Vagina (tissue), 2 donors: ENCODE measurements around the gene KLHL22. TPM values are rescaled to one million over a fixed set of nuclear protein-coding genes. Genes with fewer than 3 reads are reported as not detected.
A peak's percentile ranks its signal among the peaks of the same experiment; 100 is the strongest.
"Not testable (repeated sequence)": the region's sequence is repeated elsewhere in the genome, so short reads cannot be mapped to it uniquely, and the experiment has no call there.

Source experiments
- DNase-seq, 2 donors: peaks; one replicate each; pipeline ENCODE4 v3.0.0-alpha.2; 2017; ENCODE audit errors: extremely low spot score in 2 of 2
- H3K27ac ChIP-seq: fragments of 200-600 bp; sonication (generic); one replicate; pipeline ENCODE4 v1.5.1; 2019
- H3K27me3 ChIP-seq: fragments of 200-600 bp; sonication (generic); one replicate; pipeline ENCODE4 v1.5.1; 2019
- H3K36me3 ChIP-seq, 2 donors: fragments of 200-600 bp; sonication (generic); one replicate each; pipeline ENCODE4 v1.5.1; 2017 to 2019
- H3K4me1 ChIP-seq: fragments of 200-600 bp; sonication (generic); one replicate; pipeline ENCODE4 v1.5.1; 2019
- H3K4me3 ChIP-seq, 2 donors: fragments of 200-600 bp; sonication (generic); 1 replicate in 1 of 2; 2 replicates in 1 of 2; pipeline ENCODE4 v1.5.1; 2016 to 2019
- H3K9me3 ChIP-seq: fragments of 200-600 bp; sonication (generic); one replicate; pipeline ENCODE4 v1.5.1; 2019
- POLR2A ChIP-seq, 2 donors: fragments of 450-650 bp; IDR thresholded peaks; one replicate each; pipeline ENCODE4 v1.6.1; 2017; ENCODE audit warnings: antibody characterized with exemption in 2 of 2, mild to moderate bottlenecking in 2 of 2, moderate library complexity in 2 of 2
- POLR2AphosphoS5 ChIP-seq, 2 donors: sonication (generic); formaldehyde crosslinking; IDR thresholded peaks; one replicate each; pipeline ENCODE4 v1.9.0; 2017; ENCODE audit warnings: antibody characterized with exemption in 2 of 2, mild to moderate bottlenecking in 2 of 2, low read depth in 1 of 2; ENCODE audit not compliant: insufficient read depth in 1 of 2
- intact Hi-C: fragments of 100-400 bp; cut with DNase I; formaldehyde crosslinking; loops from one replicate; pipeline ENCODE4 v1.15.1; 2023
- total RNA-seq: library from RNA; depleted of rRNA; stranded (reverse); fragments of >200 nt; gene quantifications from one replicate; pipeline ENCODE4 v1.2.3, GENCODE V29; 2016
- TF ChIP-seq, protein P1 (sequence below), 3 experiments: fragments of 450-650 bp in 2 of 3; fragments of 200-600 bp in 1 of 3; sonication (generic) in 1 of 3; IDR thresholded peaks; one replicate each; pipeline ENCODE4 v1.5.1; 2017 to 2019; ENCODE audit warnings: antibody characterized with exemption in 3 of 3, mild to moderate bottlenecking in 2 of 3, moderate library complexity in 2 of 3

Gene KLHL22
- total RNA-seq, 1 donor from 2014 or later = 20.1 TPM

DNA sequence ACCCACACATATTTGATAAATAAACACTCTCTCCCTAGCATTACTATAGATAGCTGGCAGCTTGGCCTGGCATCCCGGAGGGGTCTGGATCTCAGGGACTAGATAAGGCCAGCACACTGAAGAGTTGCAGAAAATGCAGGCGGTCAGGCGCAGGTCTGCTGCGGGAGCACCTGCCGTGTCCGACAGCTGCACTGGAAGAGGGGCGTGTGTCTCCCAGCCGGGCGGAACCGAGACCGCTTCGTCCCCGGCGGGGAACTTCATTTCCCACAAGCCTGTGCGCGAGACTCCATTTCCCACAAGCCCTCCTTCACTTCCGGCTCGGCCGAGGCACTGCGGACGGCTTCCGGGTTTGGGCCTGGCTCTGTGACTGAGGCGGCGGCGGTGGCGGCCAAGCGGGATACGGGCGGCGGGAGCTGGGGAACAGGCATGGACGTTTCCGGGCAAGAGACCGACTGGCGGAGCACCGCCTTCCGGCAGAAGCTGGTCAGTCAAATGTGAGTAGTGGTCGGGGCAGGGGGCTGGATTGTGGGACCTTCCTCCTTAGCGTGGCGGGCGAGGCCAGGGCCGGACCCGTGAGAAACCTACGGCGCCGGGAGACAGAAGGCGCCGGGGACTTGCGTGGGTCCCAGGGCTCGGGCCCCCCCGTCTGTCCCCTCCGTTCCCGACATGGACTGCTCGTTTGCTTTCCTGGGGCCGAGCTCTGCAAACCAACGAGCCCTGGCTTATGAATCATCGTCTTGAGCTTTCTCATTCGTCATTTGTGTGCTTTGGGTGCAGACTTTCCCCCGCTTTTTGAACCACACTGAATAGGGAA, 11.9 kb upstream of the KLHL22 start, which contains the start of gene MED15:
Gene MED15, plus strand, starts transcription at position 358 of the 814 bp plus-strand sequence. Its CDS starts 69 bp downstream, at position 427.
- Histone ChIP-seq H3K9me3 (no peaks in the 10 kb centered on the region), H3K36me3 (no peaks in the 10 kb centered on the region), H3K4me1 (peaks cover 38% of the 10 kb centered on the region), H3K4me3 (peak within 1 kb of the TSS; percentile 84 to 93), H3K27me3 (no peaks in the 10 kb centered on the region), H3K27ac (peak within 1 kb of the TSS; percentile 94)
- TF ChIP-seq, protein P1, sequence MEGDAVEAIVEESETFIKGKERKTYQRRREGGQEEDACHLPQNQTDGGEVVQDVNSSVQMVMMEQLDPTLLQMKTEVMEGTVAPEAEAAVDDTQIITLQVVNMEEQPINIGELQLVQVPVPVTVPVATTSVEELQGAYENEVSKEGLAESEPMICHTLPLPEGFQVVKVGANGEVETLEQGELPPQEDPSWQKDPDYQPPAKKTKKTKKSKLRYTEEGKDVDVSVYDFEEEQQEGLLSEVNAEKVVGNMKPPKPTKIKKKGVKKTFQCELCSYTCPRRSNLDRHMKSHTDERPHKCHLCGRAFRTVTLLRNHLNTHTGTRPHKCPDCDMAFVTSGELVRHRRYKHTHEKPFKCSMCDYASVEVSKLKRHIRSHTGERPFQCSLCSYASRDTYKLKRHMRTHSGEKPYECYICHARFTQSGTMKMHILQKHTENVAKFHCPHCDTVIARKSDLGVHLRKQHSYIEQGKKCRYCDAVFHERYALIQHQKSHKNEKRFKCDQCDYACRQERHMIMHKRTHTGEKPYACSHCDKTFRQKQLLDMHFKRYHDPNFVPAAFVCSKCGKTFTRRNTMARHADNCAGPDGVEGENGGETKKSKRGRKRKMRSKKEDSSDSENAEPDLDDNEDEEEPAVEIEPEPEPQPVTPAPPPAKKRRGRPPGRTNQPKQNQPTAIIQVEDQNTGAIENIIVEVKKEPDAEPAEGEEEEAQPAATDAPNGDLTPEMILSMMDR (IDR thresholded peaks at IDR 0.05) = no peak
- TF ChIP-seq POLR2A (IDR thresholded peaks at IDR 0.05) = peak in 1 of 2 donors; percentile 84
- TF ChIP-seq POLR2AphosphoS5 (IDR thresholded peaks at IDR 0.05; ENCODE audit: insufficient read depth in 1 of 2, low read depth in 1 of 2) = peak; percentile 90 to 98
- DNase-seq = no peak
- intact Hi-C loops = loop anchor here (5.0 to 10.0 kb wide), 2 partner anchors 45 to 407 kb away; partner anchors contain the start of gene CRKL

GRCh38 chr22:20506543-20507252, 11.1 kb upstream of the KLHL22 start:
- Histone ChIP-seq H3K4me1 (peaks cover 37% of the 10 kb centered on the region), H3K36me3 (no peaks in the 10 kb centered on the region), H3K9me3 (no peaks in the 10 kb centered on the region), H3K27me3 (no peaks in the 10 kb centered on the region), H3K4me3 (peak overlapping the region; percentile 84 to 93), H3K27ac (peak overlapping the region; percentile 94)
- intact Hi-C loops = loop anchor here (5.0 to 10.0 kb wide), 2 partner anchors 46 to 408 kb away; partner anchors contain the start of gene CRKL
- TF ChIP-seq POLR2AphosphoS5 (IDR thresholded peaks at IDR 0.05; ENCODE audit: insufficient read depth in 1 of 2, low read depth in 1 of 2) (no peak), POLR2A (IDR thresholded peaks at IDR 0.05) (no peak)
- TF ChIP-seq, protein P1 (IDR thresholded peaks at IDR 0.05) = no peak
- no peak for DNase-seq

DNA sequence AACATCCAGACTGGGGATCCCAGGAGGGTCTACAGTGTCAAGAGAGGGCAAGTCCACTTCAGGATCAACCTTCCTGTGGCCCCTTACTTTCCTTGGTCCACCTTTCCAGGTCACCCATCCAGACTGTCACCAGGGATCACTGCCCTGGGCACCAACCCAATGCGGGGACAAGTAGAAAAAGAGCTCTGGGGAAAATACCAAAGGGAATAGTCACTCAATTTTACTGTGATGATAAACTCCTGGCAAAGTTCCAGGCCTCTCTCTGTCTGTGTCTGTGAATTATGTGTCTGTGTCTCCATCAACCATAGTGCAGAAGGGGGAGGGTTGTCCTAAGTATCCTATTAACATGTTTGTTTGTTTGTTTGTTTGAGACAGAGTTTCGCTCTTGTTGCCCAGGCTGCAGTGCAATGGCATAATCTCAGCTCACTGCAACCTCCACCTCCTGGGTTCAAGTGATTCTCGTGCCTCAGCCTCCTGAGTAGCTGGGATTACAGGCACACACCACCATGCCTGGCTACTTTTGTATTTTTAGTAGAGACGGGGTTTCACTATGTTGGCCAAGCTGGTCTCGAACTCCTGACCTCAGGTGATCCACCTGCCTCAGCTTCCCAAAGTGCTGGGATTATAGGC, 8.8 kb upstream of the KLHL22 start:
- H3K36me3 ChIP-seq, H3K9me3 ChIP-seq, H3K27ac ChIP-seq, DNase-seq, H3K27me3 ChIP-seq, H3K4me3 ChIP-seq: not testable (repeated sequence)
- intact Hi-C loops = loop anchor here (10.0 kb wide), 1 partner anchor 410 kb away; the partner anchor contains the start of gene CRKL
- peaks cover 15% of the 10 kb centered on the region for H3K4me1 ChIP-seq

- intact Hi-C loops = loop anchor here (10.0 kb wide), 1 partner anchor 411 kb away; the partner anchor contains the start of gene CRKL
- Histone ChIP-seq H3K27ac (no peak overlapping the region), H3K27me3 (no peaks in the 10 kb centered on the region), H3K36me3 (no peaks in the 10 kb centered on the region), H3K9me3 (no peaks in the 10 kb centered on the region), H3K4me3 (no peak overlapping the region), H3K4me1 (peaks cover 9% of the 10 kb centered on the region)
- DNase-seq = no peak
- TF ChIP-seq, protein P1 (IDR thresholded peaks at IDR 0.05) = no peak
- TF ChIP-seq POLR2AphosphoS5 (IDR thresholded peaks at IDR 0.05; ENCODE audit: insufficient read depth in 1 of 2, low read depth in 1 of 2) (no peak), POLR2A (IDR thresholded peaks at IDR 0.05) (no peak)
Measured at GRCh38 chr22:20503816-20504215, 8.2 kb upstream of the KLHL22 start.

- Histone ChIP-seq H3K36me3 (no peaks in the 10 kb centered on the region), H3K27me3 (no peaks in the 10 kb centered on the region), H3K27ac (no peak overlapping the region), H3K4me3 (no peak overlapping the region), H3K9me3 (no peaks in the 10 kb centered on the region), H3K4me1 (peaks cover 9% of the 10 kb centered on the region)
- TF ChIP-seq POLR2AphosphoS5 (IDR thresholded peaks at IDR 0.05; ENCODE audit: insufficient read depth in 1 of 2, low read depth in 1 of 2) (no peak), POLR2A (IDR thresholded peaks at IDR 0.05) (no peak)
- TF ChIP-seq, protein P1 (IDR thresholded peaks at IDR 0.05) = no peak
- intact Hi-C loops = loop anchor here (10.0 kb wide), 2 partner anchors 75 to 415 kb away; partner anchors contain the start of gene CRKL
- no peak for DNase-seq
Measured at GRCh38 chr22:20499769-20500168, 4.2 kb upstream of the KLHL22 start.
